ENCODE data around the gene TRIM6. TPM values are rescaled to one million over a fixed set of nuclear protein-coding genes. Genes with fewer than 3 reads are reported as not detected.
A peak's percentile ranks its signal among the peaks of the same experiment; 100 is the strongest.
"Not testable (repeated sequence)": the region's sequence is repeated elsewhere in the genome, so short reads cannot be mapped to it uniquely, and the experiment has no call there.

Gene TRIM6
- total RNA-seq, 1 donor from 2014 or later: 10.1 TPM

DNA sequence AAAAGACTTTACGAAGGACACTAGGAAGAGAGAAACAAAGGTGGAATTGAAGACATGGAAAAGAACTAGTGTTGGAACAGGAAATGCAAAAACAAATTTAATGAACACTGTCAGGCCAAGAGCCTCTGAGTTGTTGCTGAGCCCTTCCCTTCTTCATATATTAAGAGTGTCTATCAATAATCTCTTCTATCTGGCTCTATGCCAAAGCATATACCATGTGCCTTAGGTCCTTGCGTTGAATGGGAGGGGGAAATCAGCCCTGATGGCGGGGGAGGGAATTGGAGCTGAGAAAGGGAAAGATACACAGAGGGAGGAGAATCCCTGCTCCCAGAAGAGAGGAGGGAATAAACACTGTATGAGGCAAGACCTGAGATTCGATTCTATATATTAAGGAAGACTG is 21.3 kb upstream of the TRIM6 start:
- H3K4me1 Mint-ChIP-seq (ENCODE audit: unreplicated experiment): no peaks in the 10 kb centered on the region
- H3K27me3 Mint-ChIP-seq (ENCODE audit: unreplicated experiment): no peaks in the 10 kb centered on the region

DNA sequence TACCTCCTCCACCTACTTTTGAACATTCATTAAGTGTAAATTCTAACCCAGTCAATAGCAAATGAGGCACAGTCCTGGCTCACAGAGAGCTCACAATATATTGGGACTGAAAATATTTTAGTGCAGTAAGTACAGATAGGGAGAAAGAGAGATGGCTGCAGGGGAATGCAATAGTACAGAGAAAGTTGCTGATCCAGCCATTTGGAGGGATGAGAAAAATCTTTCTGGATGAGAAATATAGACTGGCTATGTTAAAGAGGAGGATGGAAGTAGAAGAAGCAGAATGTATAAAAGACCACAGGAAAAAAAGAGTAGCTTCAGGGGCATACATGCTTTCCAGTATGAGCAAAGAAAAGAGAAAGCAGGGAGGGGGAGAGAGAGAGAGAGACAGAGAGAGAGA is 19.3 kb upstream of the TRIM6 start:
- no peak for DNase-seq (ENCODE audit: low spot score)
- H3K4me1 Mint-ChIP-seq (ENCODE audit: unreplicated experiment): no peaks in the 10 kb centered on the region
- H3K27ac Mint-ChIP-seq (ENCODE audit: unreplicated experiment): no peak overlapping the region
- no peak overlapping the region for H3K4me3 Mint-ChIP-seq (ENCODE audit: unreplicated experiment)
- no peak for TF ChIP-seq CTCF (IDR thresholded peaks at IDR 0.05; ENCODE audit: unreplicated experiment)
- no peaks in the 10 kb centered on the region for H3K9me3 Mint-ChIP-seq (ENCODE audit: unreplicated experiment)
- H3K36me3 Mint-ChIP-seq (ENCODE audit: low read depth, unreplicated experiment): peaks cover 5% of the 10 kb centered on the region
- no peaks in the 10 kb centered on the region for H3K27me3 Mint-ChIP-seq (ENCODE audit: unreplicated experiment)

More for the DNA sequence above, 21.3 kb upstream of the TRIM6 start:
- Mint-ChIP-seq H3K9me3 (ENCODE audit: unreplicated experiment) (no peaks in the 10 kb centered on the region), H3K27ac (ENCODE audit: unreplicated experiment) (no peak overlapping the region), H3K4me3 (ENCODE audit: unreplicated experiment) (no peak overlapping the region), H3K36me3 (ENCODE audit: low read depth, unreplicated experiment) (no peaks in the 10 kb centered on the region)
- no peak for DNase-seq (ENCODE audit: low spot score)
- no peak for TF ChIP-seq CTCF (IDR thresholded peaks at IDR 0.05; ENCODE audit: unreplicated experiment)

- H3K27me3 Mint-ChIP-seq (ENCODE audit: unreplicated experiment): no peaks in the 10 kb centered on the region
- H3K36me3 Mint-ChIP-seq (ENCODE audit: low read depth, unreplicated experiment): peaks cover 12% of the 10 kb centered on the region
- no peak within 1 kb of the TSS for H3K27ac Mint-ChIP-seq (ENCODE audit: unreplicated experiment)
- DNase-seq (ENCODE audit: low spot score): no peak
- TF ChIP-seq CTCF (IDR thresholded peaks at IDR 0.05; ENCODE audit: unreplicated experiment): no peak
- peak within 1 kb of the TSS; percentile 8 for H3K4me3 Mint-ChIP-seq (ENCODE audit: unreplicated experiment)
- H3K4me1 Mint-ChIP-seq (ENCODE audit: unreplicated experiment): peaks cover 4% of the 10 kb centered on the region
- no peaks in the 10 kb centered on the region for H3K9me3 Mint-ChIP-seq (ENCODE audit: unreplicated experiment)
Measured at GRCh38 chr11:5580577-5580976, 15.9 kb upstream of the TRIM6 start, which contains the start of gene OR52B6. Gene OR52B6 (plus strand): TSS chr11:5580877. CDS start chr11:5580877, 0 bp downstream.

DNA sequence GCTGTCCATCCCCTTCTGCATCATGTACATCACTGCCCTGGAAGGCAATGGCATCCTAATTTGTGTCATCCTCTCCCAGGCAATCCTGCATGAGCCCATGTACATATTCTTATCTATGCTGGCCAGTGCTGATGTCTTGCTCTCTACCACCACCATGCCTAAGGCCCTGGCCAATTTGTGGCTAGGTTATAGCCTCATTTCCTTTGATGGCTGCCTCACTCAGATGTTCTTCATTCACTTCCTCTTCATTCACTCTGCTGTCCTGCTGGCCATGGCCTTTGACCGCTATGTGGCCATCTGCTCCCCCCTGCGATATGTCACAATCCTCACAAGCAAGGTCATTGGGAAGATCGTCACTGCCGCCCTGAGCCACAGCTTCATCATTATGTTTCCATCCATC is 15.4 kb upstream of the TRIM6 start:
- no peak for DNase-seq (ENCODE audit: low spot score)
- H3K36me3 Mint-ChIP-seq (ENCODE audit: low read depth, unreplicated experiment): peaks cover 12% of the 10 kb centered on the region
- peaks cover 4% of the 10 kb centered on the region for H3K4me1 Mint-ChIP-seq (ENCODE audit: unreplicated experiment)
- no peak overlapping the region for H3K4me3 Mint-ChIP-seq (ENCODE audit: unreplicated experiment)
- H3K27me3 Mint-ChIP-seq (ENCODE audit: unreplicated experiment): no peaks in the 10 kb centered on the region
- no peaks in the 10 kb centered on the region for H3K9me3 Mint-ChIP-seq (ENCODE audit: unreplicated experiment)
- TF ChIP-seq CTCF (IDR thresholded peaks at IDR 0.05; ENCODE audit: unreplicated experiment): no peak
- no peak overlapping the region for H3K27ac Mint-ChIP-seq (ENCODE audit: unreplicated experiment)

DNA sequence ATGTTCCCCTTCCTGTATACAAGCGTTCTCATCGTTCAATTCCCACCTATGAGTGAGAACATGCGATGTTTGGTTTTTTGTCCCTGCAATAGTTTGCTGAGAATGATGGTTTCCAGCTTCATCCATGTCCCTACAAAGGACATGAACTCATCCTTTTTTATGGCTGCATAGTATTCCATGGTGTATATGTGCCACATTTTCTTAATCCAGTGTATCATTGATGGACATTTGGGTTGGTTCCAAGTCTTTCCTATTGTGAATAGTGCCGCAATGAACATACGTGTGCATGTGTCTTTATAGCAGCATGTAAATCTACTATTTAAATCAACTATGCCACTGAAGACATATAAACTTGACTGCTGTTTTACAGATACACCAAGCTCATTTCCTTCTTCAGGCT is 12.0 kb upstream of the TRIM6 start:
- not testable (repeated sequence) for H3K9me3 Mint-ChIP-seq (ENCODE audit: unreplicated experiment); DNase-seq (ENCODE audit: low spot score); H3K27ac Mint-ChIP-seq (ENCODE audit: unreplicated experiment); H3K27me3 Mint-ChIP-seq (ENCODE audit: unreplicated experiment); H3K4me1 Mint-ChIP-seq (ENCODE audit: unreplicated experiment)
- H3K4me3 Mint-ChIP-seq (ENCODE audit: unreplicated experiment): peak overlapping the region; percentile 6
- peaks cover 15% of the 10 kb centered on the region for H3K36me3 Mint-ChIP-seq (ENCODE audit: low read depth, unreplicated experiment)

DNA sequence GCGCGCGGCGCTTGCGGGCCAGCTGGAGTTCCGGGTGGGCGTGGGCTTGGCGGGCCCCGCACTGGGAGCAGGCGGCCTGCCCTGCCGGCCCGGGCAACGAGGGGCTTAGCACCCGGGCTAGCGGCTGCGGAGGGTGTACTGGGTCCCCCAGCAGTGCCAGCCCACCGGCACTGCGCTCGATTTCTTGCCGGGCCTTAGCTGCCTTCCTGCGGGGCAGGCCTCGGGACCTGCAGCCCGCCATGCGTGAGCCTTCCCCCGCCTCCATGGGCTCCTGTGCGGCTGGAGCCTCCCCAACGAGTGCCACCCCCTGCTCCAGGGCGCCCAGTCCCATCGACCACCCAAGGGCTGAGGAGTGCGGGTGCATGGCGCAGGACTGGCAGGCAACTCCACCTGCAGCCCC is 6.5 kb upstream of the TRIM6 start:
- DNase-seq (ENCODE audit: low spot score); H3K27ac Mint-ChIP-seq (ENCODE audit: unreplicated experiment); H3K27me3 Mint-ChIP-seq (ENCODE audit: unreplicated experiment); H3K4me3 Mint-ChIP-seq (ENCODE audit: unreplicated experiment); H3K4me1 Mint-ChIP-seq (ENCODE audit: unreplicated experiment); H3K9me3 Mint-ChIP-seq (ENCODE audit: unreplicated experiment): not testable (repeated sequence)
- H3K36me3 Mint-ChIP-seq (ENCODE audit: low read depth, unreplicated experiment): peaks cover 14% of the 10 kb centered on the region
